ENCODE results near the gene C6orf120. TPM values are rescaled to one million over a fixed set of nuclear protein-coding genes. Genes with fewer than 3 reads are reported as not detected.
A peak's percentile ranks its signal among the peaks of the same experiment; 100 is the strongest.

Gene C6orf120
- total and polyA plus RNA-seq, 2 of the 13 experiments (the other 11 are each of a cell fraction or from before 2014, with no cell fraction given): 21.7 to 29.9 TPM

GRCh38 chr6:169722362-169723199 is 20.7 kb downstream of the C6orf120 start (continued):
- TF ChIP-seq ZNF142 (CRISPR knock-in tag; IDR thresholded peaks at IDR 0.05) (no peak), ZFY (CRISPR knock-in tag; IDR thresholded peaks at IDR 0.05) (no peak), ZMYM2 (CRISPR knock-in tag; IDR thresholded peaks at IDR 0.05) (no peak), ZNF329 (CRISPR knock-in tag; IDR thresholded peaks at IDR 0.05; ENCODE audit: low read depth) (no peak), ARID4A (CRISPR knock-in tag; IDR thresholded peaks at IDR 0.05; ENCODE audit: borderline replicate concordance) (peak; percentile 73), MYC (CRISPR knock-in tag; IDR thresholded peaks at IDR 0.05; ENCODE audit: borderline replicate concordance) (0 out of 2 replicates have a peak, but pooled peaks have one; percentile 32), BCL3 (CRISPR knock-in tag; IDR thresholded peaks at IDR 0.05) (no peak), GZF1 (CRISPR knock-in tag; IDR thresholded peaks at IDR 0.05) (no peak), HNRNPK (IDR thresholded peaks at IDR 0.05; ENCODE audit: low read depth, low read length, poor library complexity, severe bottlenecking) (no peak), GABPB1 (CRISPR knock-in tag; IDR thresholded peaks at IDR 0.05) (peak; percentile 49; the same call in 1 of the 2 replicates), CC2D1A (CRISPR knock-in tag; IDR thresholded peaks at IDR 0.05) (no peak), CHD2 (IDR thresholded peaks at IDR 0.05; ENCODE audit: low read depth, low read length) (no peak), ZBTB42 (CRISPR knock-in tag; IDR thresholded peaks at IDR 0.05) (no peak), KLF6 (CRISPR knock-in tag; IDR thresholded peaks at IDR 0.05) (no peak), ZNF251 (CRISPR knock-in tag; IDR thresholded peaks at IDR 0.05) (no peak)
